ENCODE data around the gene MAN1A1.

DNA sequence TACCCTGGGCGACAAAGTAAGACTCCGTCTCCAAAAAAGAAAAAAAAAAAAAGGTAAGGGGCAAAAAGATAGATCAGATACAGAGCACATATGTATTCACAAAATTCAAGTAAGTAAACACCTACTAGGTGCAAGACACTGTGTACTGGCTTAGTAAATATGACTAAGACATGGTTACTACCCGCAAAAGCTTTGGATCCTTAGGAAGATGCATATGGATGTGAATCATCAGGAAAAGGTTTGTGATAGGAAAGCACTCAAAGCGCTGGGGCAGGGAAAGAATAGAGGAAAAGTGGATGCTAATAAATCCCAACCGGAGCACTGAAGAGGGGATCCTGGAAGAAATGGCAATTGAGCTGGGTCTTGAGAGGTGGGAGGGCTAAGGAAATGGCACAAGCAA is 152.3 kb downstream of the MAN1A1 start:
- TF ChIP-seq CTCF (IDR thresholded peaks at IDR 0.05 in 8 of 11, conservative IDR thresholded peaks at IDR 0.05 in 3 of 11) = no peak
- no peak for TF ChIP-seq POLR2A (IDR thresholded peaks at IDR 0.05)
- TF ChIP-seq POLR2AphosphoS5 (IDR thresholded peaks at IDR 0.05) = no peak

Measured in spleen (tissue), 7 donors.